ENCODE data around the gene RBL1.

DNA sequence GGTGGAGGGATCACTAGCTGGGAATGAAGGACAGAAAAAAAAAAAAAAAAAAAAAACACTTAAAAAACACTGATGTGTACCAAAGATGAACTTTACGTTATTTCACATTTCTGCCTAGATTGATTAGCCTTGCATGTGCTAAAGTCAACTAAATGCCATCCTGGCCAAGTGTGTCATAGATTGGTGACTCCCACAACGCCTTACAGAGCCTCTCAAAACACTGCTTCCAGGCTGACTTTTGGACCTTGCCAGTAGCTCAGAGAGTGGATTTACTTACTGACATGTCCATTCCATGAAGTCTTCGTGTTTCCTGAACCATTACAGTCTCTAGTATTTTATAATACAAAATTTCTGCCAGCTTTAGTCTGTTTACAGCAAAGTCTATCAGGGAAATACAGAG is 40.5 kb downstream of the RBL1 start:
- TF ChIP-seq RAD21 (conservative IDR thresholded peaks at IDR 0.05) (no peak), EP300 (conservative IDR thresholded peaks at IDR 0.05; ENCODE audit: poor library complexity, severe bottlenecking) (no peak), POLR2AphosphoS5 (IDR thresholded peaks at IDR 0.05) (no peak), SMC3 (conservative IDR thresholded peaks at IDR 0.05; ENCODE audit: poor library complexity) (no peak), EZH2 (IDR thresholded peaks at IDR 0.05; ENCODE audit: borderline replicate concordance, insufficient read depth, low read length, poor library complexity, severe bottlenecking) (no peak)
- TF ChIP-seq, protein P1, sequence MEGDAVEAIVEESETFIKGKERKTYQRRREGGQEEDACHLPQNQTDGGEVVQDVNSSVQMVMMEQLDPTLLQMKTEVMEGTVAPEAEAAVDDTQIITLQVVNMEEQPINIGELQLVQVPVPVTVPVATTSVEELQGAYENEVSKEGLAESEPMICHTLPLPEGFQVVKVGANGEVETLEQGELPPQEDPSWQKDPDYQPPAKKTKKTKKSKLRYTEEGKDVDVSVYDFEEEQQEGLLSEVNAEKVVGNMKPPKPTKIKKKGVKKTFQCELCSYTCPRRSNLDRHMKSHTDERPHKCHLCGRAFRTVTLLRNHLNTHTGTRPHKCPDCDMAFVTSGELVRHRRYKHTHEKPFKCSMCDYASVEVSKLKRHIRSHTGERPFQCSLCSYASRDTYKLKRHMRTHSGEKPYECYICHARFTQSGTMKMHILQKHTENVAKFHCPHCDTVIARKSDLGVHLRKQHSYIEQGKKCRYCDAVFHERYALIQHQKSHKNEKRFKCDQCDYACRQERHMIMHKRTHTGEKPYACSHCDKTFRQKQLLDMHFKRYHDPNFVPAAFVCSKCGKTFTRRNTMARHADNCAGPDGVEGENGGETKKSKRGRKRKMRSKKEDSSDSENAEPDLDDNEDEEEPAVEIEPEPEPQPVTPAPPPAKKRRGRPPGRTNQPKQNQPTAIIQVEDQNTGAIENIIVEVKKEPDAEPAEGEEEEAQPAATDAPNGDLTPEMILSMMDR (IDR thresholded peaks at IDR 0.05; ENCODE audit: poor library complexity, severe bottlenecking): no peak

All from neural cell (in vitro differentiated cells).